Activated CD8-positive, alpha-beta memory T cell treated with anti-CD3 and anti-CD28 coated beads for 1 hour (primary cell): ENCODE results near the gene ATP2B2.

ENCODE experiments used
- DNase-seq, 2 donors: peaks; one replicate each; pipeline ENCODE4 v3.0.0-alpha.2; 2020; ENCODE audit warnings: low read depth in 1 of 2; ENCODE audit errors: extremely low read depth in 1 of 2

Gene ATP2B2

GRCh38 chr3:10530241-10530640, 24.9 kb upstream of the ATP2B2 start:
- DNase-seq: no peak

- DNase-seq: no peak
Observed at GRCh38 chr3:10529809-10530208, 24.4 kb upstream of the ATP2B2 start.

DNA sequence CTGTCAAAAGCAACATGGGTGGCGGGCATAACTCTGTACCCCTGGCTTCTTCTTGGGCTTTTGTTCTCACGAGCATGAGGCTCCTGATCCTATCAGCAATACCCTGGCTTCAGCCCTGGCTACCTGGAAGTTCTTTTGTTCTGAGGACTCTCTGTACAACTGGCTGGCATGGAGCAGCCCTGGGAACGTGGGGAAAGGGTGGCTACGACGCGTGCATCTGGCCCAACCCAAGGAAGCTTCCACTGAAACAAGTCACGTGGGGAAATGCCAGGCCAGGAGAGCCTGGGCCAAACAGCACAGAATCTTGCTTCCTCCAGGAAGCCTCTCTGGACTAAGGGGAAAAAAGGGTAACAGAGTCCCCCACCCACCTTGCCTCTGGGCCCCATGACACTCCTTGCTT, 22.7 kb upstream of the ATP2B2 start:
- DNase-seq: no peak

- DNase-seq: no peak
Observed at GRCh38 chr3:10527295-10528001, 22.1 kb upstream of the ATP2B2 start.

DNA sequence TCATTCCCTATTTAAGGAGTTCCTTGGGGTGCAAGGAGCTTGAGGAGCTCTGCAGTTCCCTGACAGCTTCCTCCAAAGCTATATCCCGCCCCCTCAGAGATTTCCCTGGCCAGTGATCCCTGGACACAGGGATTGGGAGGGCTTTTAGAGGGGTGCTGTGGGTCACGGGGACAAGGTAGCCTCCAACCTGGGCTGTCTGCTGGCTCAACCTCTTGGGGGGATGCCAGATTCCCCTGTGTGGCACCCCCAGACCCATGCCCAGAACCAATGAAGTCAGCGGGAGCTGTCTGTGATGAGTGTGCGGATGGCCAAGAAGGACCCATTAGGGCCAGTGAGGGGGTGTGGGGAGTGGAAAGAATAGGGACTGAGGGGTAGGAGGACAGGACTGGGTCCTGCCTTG, 21.0 kb upstream of the ATP2B2 start:
- no peak for DNase-seq

GRCh38 chr3:10524799-10525301, 19.5 kb upstream of the ATP2B2 start:
- no peak for DNase-seq

DNA sequence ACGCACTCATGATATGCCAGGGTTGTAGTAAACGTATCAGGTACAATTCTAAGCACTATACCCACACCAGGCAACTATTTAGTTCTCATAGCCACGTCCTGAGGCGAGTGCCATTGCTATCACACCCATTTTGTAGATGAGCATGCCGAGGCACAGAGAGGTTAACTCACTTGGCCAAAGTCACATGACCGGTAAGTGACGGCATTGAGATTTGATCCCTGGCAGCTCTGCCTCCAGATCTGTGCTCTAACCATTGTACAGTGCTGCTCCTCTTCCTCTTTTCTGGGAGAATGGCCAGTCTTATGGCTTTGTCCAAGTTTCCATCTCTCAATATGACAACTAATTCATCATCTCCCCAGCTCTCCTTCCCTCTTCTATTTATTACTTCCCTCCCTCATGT, 18.9 kb upstream of the ATP2B2 start:
- DNase-seq: no peak

GRCh38 chr3:10523561-10523960, 18.2 kb upstream of the ATP2B2 start:
- no peak for DNase-seq

DNA sequence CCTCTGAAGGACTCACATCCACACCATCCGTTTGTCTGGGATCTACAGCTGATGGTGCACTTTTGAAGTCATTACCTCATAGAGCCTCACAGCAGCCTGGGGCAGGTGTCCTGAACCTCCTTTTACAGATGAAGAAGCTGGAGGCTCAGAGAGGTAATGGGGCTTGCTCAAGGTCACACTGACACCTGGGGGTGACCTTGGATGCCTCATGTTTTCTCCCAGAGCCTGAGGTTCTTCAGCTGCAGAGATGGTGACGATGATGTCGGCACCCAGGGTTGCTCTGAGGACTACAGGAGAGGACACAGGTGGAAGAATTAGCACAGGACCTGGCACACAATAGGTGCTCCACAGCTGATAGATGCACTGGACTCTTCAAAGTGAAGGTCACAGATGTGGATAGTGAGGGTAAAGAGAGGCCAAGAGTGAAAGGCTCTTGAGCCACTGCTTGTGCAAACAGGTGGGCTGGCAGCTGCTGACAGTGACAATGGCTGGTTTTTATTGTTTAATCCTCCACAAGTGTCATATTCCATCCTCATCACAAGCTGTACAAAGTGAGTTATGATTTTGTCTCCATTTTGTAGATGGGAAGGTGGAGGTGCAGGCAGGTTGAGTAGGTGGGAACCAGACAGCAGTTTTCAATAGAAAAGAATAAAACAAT, 17.4 kb upstream of the ATP2B2 start:
- no peak for DNase-seq

- DNase-seq: no peak
Observed at GRCh38 chr3:10521772-10522441, 16.5 kb upstream of the ATP2B2 start.

- DNase-seq: no peak
Observed at GRCh38 chr3:10520072-10520471, 14.7 kb upstream of the ATP2B2 start.

GRCh38 chr3:10519236-10519635, 13.8 kb upstream of the ATP2B2 start:
- no peak for DNase-seq

DNA sequence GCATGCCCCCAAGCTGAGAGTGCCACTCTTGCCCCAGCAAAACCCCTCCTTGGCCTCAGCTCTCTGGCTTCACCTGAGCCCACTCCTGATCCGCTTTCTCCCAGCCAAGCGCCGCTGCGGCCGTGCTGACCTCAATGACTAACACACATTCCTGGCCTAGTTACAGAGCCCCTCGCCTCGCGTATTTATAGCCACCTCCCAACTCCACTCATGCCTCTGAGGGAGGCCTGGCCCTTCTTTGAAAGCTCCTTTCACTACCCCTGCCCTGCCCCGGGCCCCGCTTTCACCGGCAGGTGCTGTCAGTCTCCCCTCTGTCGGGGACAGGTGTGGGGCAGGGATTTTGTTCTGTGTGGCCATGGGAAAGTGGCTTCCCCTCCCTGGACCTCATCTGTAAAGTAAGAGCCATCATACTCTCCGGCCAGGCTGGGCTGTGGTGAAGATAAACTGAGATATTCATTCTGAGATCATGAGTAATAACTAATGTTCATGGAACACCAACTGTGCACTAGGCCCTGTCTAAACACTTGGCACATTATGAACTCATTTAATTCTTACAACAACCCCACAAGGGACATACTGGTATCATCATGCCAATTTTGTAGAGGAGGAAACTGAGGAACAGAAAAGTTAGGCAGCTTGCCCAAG, 13.2 kb upstream of the ATP2B2 start:
- no peak for DNase-seq

DNA sequence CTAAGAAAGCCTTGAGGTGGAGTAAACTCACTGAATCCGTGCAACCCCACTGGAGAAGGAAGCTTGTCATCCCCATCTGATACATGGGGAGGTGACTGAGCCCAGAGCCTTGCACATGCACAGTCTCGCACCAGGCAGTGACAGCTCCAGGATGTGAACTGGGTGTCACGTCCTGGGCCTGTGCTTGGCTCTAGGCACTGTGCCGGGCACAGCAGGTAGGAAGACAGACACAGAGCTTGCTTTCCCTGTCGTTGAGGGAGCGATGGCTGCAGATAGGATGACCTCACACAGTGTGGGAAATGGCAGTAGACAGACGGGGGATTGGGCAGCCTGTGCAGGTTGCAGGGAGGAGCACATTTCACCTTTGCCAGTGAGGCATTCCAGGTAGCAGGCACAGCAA, 12.2 kb upstream of the ATP2B2 start:
- DNase-seq: no peak

- DNase-seq: no peak
Observed at GRCh38 chr3:10516544-10517452, 11.4 kb upstream of the ATP2B2 start.

DNA sequence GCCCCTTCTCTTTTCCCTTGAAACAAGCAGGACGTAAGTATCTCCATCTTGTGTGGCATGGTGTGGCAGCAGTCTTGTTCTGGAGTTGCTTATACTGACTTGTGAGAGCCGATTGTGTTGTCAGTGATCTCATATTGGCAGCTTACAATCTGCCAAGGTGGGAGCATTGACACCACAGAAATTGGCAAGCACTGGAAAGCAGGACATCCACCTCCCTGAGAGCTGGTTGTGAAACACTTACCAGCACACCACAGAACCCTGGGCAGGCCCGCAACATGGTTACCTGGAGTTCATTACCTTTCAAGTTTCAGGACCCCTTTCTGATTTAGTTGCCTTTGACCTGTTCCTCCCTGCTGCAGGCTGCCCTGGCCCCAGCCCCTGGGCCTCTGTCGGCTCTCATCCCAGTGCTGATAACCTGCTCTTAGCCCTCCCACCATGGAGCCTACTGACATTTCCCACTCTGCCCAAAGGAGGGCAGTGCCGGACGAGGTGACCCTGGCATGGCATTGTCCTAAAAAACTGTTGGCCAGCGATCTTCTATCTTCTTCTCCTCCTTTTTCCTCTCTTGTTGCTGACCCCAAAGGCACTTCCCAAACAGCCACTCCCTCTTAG, 10.6 kb upstream of the ATP2B2 start:
- DNase-seq: no peak

- no peak for DNase-seq
Observed at GRCh38 chr3:10515396-10515795, 10.0 kb upstream of the ATP2B2 start.

DNA sequence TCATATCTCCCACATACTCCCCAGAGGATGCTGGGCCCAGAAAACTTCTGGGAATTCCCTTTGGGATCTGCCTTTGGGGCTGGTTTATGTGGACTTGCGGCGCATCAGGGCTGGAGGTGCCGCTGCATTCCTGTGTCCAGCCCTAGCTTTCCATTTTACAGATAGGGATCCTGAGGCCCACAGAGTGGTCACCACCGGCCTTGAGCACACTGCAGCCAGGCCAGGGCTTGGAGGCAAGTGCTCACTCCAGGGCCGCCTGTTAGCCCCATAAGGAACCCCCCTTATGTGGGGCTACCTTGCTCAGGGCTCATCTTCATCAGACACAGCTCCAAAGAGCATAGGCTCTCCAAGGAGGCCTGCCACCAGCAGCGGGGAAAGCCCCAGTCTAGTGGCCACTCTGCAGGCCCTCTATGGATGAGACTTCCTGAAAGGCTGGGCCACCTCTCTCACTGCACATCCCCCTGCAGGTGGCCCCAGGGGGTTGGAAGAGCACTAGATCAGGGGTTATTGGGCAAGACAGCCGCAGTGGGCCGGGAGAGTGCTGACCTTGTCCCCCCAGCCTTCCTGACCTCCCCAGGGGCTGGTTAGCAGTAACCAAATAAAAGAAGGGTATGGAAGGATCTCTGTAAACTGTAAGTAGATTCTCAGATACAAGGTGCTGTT, 9.2 kb upstream of the ATP2B2 start:
- DNase-seq: no peak

DNA sequence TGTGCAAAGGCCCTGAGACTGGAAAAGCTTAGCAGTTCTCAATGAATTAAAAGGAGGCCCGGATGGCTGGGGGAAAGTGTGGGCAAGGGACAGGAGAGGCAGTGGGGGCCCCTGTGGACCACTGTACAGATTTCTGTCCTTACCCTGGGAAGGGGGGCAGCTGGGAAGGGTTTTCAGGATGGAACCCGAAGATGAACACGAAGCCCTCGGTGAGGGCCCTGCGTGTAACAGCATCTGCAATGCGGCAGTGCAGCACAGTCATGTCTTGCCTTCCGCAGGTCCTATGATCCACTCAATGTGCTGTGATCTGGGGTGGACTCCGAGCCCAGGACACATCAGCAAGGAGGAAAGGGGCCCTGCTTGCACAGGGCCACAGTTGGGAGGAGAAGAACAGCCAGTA, 7.9 kb upstream of the ATP2B2 start:
- DNase-seq: no peak

DNA sequence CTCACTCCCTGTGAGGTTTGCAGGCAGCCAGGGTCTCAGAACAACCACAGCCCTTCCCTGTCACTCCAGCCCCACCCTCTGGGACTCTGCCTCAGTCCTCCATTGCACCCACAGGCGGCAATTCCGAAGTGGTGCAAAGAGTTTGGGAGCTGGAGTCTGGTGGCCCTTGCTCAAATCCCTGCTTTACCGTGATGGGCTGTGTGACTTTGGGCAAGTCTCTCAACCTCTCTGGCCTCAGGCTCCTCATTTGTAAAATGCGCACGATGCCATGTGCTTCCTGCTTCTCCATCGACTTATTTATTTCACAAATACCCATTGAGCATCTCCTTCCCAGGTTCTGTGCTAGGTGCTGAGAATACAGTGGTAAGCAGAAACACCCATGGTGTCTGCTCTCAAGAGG, 7.3 kb upstream of the ATP2B2 start:
- DNase-seq: no peak
